Measurements from ENCODE around the gene RAMAC. TPM values are rescaled to one million over a fixed set of nuclear protein-coding genes. Genes with fewer than 3 reads are reported as not detected.

Gene RAMAC
- total RNA-seq, 1 donor from 2014 or later, result 10.9 TPM

DNA sequence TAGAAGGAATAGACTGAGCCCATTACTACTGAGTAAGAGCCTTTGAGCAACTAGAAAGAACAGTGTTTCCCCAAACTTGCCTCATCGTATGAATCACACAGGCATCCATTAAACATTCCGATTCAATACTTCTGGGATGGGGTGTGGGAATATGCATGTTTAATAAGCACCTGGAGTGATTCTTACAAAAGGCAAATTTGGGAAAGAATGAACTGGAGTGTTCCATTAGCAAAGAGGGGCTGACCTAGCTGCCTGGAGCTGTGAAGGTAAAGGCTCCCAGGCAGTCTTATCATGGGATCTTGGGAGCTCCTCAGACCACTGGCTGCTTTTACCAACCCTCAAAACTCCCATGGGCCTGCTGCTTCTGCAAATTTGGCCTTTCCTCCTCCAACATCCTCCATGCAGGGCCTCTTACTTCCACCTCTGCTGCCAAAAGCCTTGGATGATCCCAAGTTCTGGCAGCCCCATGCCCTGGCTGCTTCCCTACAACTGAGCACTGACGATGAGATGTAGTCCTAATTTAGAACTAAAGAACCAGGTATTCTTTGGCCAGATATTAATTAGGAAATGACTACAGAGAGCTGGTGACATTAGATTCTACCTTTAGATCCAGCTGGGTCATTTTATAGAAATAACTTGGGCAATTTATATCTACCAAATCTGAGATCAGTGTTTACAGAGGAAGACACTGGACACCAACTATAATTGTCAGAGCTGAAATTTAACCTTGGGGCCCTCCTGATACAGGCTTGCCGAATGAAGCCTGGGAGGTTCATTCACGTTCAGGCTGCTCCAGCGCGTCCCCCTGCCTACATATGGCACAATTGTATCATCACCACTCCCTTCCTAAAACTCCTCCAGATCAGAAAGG, 22.3 kb upstream of the RAMAC start:
- intact Hi-C loops (cut with DNase I), result no loop called here
- DNase-seq (ENCODE audit: low spot score) (no peak), ATAC-seq (no peak)

DNA sequence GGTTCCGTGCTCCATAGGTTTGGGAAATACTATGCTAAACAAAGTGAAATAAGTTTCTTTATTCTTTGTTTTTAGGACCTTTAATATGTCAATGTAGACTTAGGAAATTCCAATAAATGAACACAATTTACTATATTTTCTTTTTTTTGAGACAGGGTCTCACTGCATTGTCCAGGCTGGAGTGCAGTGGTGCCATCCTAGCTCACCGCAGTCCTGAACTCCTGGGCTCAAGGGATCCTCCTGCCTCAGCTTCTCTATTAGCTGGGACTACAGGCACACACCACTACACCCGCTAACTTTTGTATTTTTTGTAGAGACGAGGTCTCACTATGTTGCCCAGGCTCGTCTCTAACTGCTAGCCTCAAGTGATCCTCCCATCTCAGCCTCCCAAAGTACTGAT, 21.1 kb upstream of the RAMAC start:
- DNase-seq (ENCODE audit: low spot score) (no peak), ATAC-seq (no peak)
- intact Hi-C loops (cut with DNase I), result no loop called here

DNA sequence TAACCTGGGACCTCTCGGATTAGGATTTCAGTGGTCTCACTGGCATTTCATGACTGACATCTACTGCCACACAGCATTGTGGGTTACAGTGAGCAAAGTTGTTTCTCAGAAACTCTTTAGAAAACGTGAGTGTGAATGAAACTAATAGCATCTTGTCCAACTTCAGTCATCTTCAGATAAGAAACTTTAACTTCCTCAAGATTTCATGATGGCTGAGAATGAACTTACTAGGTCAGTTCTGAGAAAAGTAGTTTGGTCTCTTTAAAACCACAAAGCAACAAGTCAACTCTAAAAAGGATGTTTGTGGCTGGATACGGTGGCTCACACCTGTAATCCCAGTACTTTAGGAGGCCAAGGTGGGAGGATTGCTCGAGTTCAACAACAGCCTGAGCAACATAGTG, 19.3 kb upstream of the RAMAC start:
- DNase-seq (ENCODE audit: low spot score) (no peak), ATAC-seq (no peak)
- intact Hi-C loops (cut with DNase I), result no loop called here

DNA sequence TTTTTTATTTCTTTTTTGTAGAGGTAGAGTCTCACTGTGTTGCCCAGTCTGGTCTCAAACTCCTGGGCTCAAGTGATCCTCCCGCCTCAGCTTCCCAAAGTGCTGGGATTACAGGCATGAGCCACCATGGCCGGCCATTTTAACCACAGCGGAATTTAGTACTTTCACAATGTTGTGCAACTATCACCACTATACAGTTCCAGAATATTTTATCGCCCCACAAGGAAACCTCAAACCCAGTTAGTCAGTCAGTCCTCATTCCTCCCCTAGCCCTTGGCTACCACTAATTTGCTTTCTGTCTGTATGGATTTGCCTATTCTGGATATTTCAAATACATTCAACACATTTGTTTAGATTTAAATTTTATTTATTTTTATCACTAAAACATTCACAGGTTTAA, 17.9 kb upstream of the RAMAC start:
- no peak for ATAC-seq
- intact Hi-C loops (cut with DNase I), result no loop called here
- DNase-seq (ENCODE audit: low spot score), result no peak

DNA sequence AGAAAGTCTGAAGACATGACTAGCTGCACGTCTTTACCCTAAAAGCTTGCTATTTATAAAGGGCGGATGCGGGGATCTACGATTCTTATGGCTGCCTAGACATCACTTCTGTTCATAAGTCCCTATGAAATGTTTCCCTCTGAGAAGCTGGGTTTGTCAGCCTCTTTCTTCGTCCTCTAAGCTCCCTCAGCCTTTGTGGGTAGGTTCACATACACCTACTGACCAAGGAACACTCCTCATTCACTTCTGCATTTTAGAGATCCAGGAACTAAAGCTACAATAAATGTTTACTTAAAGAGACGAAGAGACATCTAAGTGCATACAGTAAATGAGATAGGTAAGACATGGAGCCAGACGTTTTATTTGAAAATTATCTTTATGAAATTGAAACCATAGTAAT, 16.7 kb upstream of the RAMAC start:
- ATAC-seq, result no peak
- DNase-seq (ENCODE audit: low spot score), result no peak
- intact Hi-C loops (cut with DNase I), result no loop called here

DNA sequence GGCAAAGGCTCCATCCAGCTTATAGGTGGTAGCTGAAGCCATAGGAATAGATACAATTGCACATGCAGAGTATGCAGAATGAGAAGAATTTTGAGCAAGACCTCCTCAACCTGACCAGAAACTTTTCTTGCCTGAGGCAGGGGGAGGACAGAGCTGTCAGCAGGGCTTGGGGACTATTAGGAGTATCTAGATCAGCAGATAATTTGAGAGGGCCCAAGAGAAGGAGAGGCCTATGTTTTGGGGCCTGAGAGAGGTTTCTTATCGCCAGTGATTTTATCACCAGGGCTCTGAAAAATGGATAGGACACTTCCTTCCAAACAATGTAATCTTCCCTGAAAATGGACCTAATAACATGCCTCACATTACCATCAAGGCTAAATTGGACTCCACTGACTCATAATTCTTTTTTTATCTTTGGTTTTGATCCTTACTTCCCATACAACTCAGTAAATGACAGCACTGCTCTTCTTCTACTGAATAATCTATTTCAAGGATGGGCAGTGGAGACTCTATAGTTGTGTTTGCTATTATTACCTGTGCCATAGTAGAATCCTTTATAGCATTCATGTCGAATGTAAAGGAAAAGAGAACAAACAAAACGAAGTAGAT, 15.8 kb upstream of the RAMAC start:
- intact Hi-C loops (cut with DNase I), result no loop called here
- no peak for ATAC-seq

DNA sequence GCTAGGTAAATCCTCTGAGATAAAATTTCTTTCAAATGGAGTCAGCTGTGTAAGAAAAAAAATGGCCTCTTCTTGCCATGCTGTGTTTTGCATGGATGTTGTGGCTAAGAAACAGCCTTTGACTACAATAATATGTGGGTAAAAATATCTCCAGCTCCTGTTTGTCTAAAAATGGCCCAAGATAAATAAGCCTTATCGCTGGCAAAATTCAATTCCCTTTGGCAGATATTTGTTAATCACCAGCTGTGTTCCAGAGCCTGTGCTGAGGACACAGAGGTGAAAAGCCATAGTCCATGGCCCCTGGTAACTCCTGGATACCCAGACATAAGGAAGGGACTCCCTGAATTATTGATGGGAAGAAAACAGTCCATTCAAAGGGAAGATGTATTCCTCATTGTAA, 15.3 kb upstream of the RAMAC start:
- ATAC-seq (no peak), DNase-seq (ENCODE audit: low spot score) (no peak)
- intact Hi-C loops (cut with DNase I), result no loop called here

More for the DNA sequence above, 15.8 kb upstream of the RAMAC start:
- no peak for DNase-seq (ENCODE audit: low spot score)

DNA sequence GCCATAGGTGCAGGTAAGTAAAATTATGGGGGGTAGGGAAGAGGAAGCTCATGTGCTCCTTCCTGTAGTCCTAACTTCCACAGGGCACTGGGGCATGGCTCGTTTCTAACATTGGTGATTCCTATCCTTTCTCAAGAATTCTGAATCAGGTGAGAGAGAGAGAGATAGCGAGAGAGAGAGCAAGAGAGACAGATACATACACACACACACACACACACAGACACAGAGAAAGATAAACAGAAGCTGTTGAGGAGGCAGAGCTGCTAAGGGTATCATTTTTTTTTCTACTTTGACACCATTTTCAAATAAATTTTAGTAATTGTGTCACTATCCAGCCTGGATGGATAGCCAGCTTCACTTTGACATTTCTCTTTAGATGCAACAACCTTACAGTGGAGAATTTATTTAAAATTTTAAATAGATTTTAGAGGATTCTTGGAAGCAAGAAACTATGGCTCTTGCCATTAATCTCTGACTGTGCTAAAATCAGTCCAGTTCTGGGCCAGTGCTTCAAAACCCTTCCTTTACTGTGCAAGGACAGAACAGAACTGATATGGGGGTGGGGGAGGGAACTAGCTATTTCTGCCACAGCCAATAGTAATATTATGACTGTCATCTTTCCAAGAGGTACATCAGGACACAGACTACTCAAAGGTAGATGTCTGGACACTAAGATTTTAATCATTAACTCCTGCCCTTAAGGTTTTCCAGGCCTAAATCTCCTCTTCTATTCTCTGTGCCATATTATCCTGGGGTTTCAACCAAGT, 14.6 kb upstream of the RAMAC start:
- ATAC-seq (no peak), DNase-seq (ENCODE audit: low spot score) (no peak)
- intact Hi-C loops (cut with DNase I), result no loop called here

DNA sequence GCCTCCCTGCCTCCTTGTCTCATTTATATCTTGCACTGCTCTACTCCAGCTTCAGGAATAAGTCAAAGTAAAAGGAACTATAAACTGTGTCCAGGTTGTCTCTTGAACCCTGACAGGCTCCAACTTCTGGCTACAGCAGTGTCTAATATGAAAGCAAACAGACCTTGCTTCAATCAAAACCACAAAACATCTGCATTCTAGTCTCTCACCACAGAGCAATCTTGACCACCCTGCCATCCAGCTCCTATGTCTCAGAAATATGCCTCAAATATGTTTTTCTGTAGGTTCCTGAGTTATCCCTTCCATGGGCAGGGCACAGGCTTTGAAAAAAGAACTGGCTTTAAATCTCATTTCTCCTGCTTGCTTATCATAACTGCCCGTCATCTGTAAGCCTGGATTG, 13.0 kb upstream of the RAMAC start:
- DNase-seq (ENCODE audit: low spot score), result no peak
- intact Hi-C loops (cut with DNase I), result no loop called here
- no peak for ATAC-seq

DNA sequence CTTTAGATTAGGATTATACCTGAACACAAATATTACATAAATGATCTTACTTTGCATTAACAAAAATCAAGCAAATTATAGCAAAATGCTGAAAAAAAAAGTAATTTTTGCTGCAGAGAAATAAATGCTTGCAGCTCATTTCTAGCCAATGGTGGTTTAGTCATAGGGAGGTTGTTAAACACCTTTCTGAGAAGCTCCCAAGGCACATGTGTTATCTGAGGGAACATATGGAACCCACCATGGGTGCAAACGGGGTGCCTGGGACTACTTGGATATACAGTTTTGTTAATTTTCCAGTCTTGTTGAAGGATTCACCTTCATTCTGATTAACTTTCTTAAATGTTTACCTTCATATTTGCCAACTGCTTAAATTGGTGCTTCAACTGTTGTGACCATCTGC, 8.9 kb upstream of the RAMAC start:
- intact Hi-C loops (cut with DNase I), result no loop called here
- ATAC-seq, result no peak
- DNase-seq (ENCODE audit: low spot score), result no peak

DNA sequence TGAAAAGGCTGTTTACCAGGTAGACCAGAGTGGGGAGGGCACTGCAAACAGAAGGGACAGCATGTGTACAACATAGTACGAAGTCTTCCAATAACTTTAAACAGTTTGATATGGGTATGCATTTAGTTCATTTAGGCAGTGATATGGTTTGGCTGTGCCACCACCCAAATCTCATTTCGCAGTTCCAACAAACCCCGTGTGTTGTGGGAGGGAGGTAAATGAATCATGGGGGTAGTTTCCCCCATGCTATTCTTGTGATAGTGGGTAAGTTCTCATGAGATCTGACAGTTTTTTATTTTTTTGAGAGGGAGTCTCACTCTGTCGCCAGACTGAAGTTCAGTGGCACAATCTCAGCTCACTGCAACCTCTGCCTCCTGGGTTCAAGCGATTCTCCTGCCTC, 7.6 kb upstream of the RAMAC start:
- ATAC-seq (no peak), DNase-seq (ENCODE audit: low spot score) (no peak)
- intact Hi-C loops (cut with DNase I), result no loop called here

DNA sequence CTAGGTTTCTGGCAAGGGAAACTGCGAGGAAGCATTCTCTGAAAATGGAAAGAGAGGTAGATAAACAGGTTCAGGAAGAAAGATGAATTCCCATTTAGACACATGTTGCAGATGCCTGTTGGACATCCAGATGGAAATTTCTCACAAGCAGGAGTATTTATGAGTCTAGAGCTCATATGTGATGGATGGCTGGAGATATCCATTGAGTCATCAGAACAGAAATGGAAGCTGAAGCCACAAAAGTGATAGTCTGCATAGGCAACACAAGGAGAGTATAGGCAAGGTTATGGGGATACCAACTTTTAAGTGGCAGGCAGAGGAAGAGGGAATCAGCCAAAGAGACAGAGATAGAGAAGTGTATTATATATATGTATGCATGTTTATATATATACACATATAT, 6.3 kb upstream of the RAMAC start:
- no peak for DNase-seq (ENCODE audit: low spot score)
- intact Hi-C loops (cut with DNase I), result no loop called here
- no peak for ATAC-seq

DNA sequence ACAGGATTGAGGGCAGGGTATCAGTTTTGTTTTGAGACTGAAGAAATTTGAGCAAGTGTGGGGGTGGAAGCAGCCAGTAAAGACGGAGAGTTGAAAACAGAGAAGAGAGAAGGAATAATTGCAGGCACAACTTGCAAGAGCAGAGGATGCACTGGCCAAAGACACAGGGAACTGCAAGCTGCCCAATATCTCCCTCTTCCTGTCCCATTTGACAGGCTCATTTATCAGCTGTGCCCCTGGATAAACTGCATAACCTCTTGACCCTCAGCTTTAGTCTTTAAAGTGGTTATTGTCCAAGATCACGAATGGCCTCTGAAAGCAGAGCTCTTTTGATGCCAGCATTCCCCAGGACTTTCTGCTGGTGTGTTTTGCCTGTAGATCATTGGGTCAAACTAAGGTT, 5.0 kb upstream of the RAMAC start:
- DNase-seq (ENCODE audit: low spot score) (no peak), ATAC-seq (no peak)
- intact Hi-C loops (cut with DNase I), result no loop called here

DNA sequence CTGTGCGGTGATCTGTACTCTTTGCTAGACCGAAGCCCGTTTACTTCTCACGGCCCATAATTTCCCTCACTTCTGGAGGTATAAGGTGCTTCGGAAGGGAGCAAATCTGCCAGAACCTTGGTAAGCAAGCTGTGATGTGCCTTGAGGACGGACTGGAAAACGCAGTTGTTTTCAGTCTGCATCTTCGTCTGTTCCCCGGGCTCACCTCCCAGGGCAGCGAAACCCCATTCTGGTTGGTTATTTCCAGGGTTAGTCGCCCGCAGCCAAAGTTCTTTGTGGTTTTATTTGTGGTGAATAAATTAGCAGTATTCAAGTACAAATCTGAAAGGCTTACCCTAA, 401 bp downstream of the RAMAC start:
- ATAC-seq, result no peak
- DNase-seq (ENCODE audit: low spot score), result no peak
- intact Hi-C loops (cut with DNase I), result no loop called here

DNA sequence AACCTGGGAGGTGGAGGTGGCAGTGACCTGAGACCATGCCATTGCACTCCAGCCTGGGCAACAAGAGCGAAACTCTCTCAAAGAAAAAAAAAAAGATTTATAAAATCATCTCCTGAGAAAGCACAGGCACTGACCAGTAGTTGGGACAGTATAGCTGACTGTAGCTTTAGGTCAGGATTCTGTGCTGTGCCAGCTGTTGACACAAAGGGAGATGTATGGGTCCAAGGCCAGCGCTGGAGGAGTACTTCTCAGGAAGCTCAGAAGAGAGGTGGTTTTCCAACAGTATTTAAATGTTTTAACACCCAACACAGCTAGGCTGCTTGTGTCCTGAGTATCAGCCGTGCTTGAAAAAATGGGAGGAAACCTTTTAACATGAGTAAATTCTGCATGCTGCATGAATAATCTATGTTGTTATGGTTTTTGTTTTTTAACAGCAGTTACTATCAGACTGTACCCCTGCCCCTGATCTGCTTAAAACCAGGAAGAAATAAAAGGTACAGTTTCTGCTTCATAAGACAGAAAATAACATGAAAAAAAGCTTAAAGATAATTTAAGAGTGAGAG, 6.5 kb downstream of the RAMAC start:
- no peak for ATAC-seq
- DNase-seq (ENCODE audit: low spot score), result no peak
- intact Hi-C loops (cut with DNase I), result no loop called here

DNA sequence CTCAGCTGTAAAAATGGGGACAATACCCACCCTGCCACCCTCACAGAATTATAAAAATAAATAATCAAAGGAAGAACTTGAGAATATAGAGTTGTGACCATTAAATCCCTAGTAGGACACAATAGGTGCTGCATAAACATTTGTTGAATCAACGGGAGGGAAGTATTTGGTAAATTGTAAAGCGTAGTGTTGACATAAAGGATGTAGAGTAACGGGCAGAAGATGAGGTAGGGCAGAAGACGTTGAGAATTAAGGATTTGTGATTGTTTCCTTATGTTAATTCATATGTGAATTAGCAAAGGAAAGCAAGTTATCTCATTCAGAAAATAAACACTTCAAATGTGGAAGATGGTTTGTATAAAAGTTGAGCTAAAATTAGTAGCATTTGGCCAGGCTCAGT, 7.1 kb downstream of the RAMAC start:
- no peak for ATAC-seq
- DNase-seq (ENCODE audit: low spot score), result no peak
- intact Hi-C loops (cut with DNase I), result no loop called here

DNA sequence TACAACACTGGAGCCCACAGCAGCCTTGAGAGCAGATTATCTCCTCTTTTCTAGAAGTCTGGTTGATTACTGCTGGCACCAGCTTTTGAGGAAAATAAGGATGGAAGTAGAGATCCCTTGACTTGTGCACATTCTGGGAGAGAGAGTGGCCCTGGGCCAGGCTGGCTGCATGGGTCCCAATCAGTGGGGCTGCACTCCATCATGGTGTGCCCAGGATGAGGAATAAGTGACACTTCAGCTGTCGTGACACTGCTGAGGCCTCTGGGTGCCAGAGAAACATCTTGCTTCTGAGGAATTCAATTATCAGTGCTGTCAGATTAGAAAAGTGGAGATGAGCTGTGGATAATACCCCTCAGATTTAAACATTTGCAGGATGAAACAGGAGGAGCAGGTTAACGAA, 9.1 kb downstream of the RAMAC start:
- intact Hi-C loops (cut with DNase I), result no loop called here
- ATAC-seq (no peak), DNase-seq (ENCODE audit: low spot score) (no peak)

DNA sequence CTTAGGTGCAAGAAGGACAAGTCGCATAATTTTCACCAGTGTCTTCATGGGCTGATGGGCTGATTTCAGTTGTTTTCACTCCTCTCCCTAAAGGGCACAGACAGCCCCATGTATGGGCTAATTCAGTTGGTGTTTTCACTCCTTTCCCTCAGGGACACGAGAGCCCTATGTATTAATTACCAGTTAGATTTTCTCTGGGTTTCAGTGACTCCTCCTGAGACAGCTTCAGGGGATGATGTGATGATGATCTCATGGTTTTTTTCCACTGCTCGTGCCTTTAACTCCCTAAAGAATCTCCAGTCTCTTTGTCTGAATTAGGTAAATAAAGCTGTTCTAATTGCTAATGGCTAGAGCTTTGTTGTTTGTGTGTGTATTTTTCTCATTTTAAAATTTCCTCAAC, 9.9 kb downstream of the RAMAC start:
- ATAC-seq (no peak), DNase-seq (ENCODE audit: low spot score) (no peak)
- intact Hi-C loops (cut with DNase I), result no loop called here

DNA sequence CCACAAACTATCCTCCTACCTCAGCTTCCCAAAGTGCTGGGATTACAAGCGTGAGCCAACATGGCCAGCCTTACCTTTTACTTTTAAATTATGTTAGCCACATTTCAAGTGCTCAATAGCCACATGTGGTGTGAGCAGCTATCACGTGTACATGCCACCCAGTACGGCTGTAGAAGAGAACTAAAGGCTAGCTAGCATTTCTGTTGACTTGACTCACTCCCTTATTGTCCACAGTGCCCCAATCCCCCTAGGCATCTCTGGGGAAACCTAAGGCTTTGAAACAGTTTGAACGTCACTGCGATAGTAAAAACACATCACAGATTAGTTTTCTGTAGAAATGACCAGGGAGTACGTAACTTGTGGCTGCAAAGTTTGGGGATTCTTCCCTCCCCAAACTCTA, 13.4 kb downstream of the RAMAC start:
- no peak for ATAC-seq
- intact Hi-C loops (cut with DNase I), result no loop called here
- DNase-seq (ENCODE audit: low spot score), result no peak
